Endodermal cell (in vitro differentiated cells): ENCODE data around the gene DNAJC22. TPM values are rescaled to one million over a fixed set of nuclear protein-coding genes. Genes with fewer than 3 reads are reported as not detected.

ENCODE experiments used
- DNase-seq: peaks from one replicate; pipeline ENCODE4 v3.0.0-alpha.2; 2017
- H3K27ac ChIP-seq: 2 replicates; pipeline ENCODE4 v1.5.1; 2013; ENCODE audit warnings: mild to moderate bottlenecking, low read depth, low read length, moderate library complexity
- H3K27me3 ChIP-seq: 2 replicates; pipeline ENCODE4 v1.6.1; 2013; ENCODE audit warnings: mild to moderate bottlenecking, low read length, moderate library complexity; ENCODE audit not compliant: insufficient read depth, control insufficient read depth, poor library complexity, severe bottlenecking
- H3K36me3 ChIP-seq: 2 replicates; pipeline ENCODE4 v1.7.0; 2013; ENCODE audit warnings: mild to moderate bottlenecking, low read length, moderate library complexity; ENCODE audit not compliant: control insufficient read depth, insufficient read depth
- H3K4me1 ChIP-seq: one replicate; pipeline ENCODE4 v1.7.0; 2013; ENCODE audit warnings: low read length; ENCODE audit not compliant: control insufficient read depth, insufficient read depth
- H3K4me3 ChIP-seq: 2 replicates; pipeline ENCODE4 v1.5.1; 2013; ENCODE audit warnings: mild to moderate bottlenecking, low read length, moderate library complexity
- H3K9ac ChIP-seq: 2 replicates; pipeline ENCODE4 v1.6.1; 2013; ENCODE audit warnings: mild to moderate bottlenecking, low read length, moderate library complexity; ENCODE audit not compliant: poor library complexity, severe bottlenecking; ENCODE audit errors: extremely low read depth
- H3K9me3 ChIP-seq: 2 replicates; pipeline ENCODE4 v1.6.1; 2013; ENCODE audit warnings: mild to moderate bottlenecking, low read length, moderate library complexity; ENCODE audit not compliant: control insufficient read depth
- H3K27ac Mint-ChIP-seq: 2 replicates; pipeline ENCODE4 v1.8.0; 2020; ENCODE audit warnings: mixed read lengths
- H3K27me3 Mint-ChIP-seq: 2 replicates; pipeline ENCODE4 v1.8.0; 2021; ENCODE audit warnings: mild to moderate bottlenecking, mixed read lengths; ENCODE audit not compliant: insufficient read depth
- H3K36me3 Mint-ChIP-seq: 2 replicates; pipeline ENCODE4 v1.8.0; 2020; ENCODE audit warnings: low read depth, mixed read lengths
- H3K4me1 Mint-ChIP-seq: 2 replicates; pipeline ENCODE4 v1.8.0; 2020; ENCODE audit warnings: mixed read lengths
- H3K4me3 Mint-ChIP-seq: 2 replicates; pipeline ENCODE4 v1.8.0; 2020; ENCODE audit warnings: mild to moderate bottlenecking, moderate library complexity, mixed read lengths
- H3K9me3 Mint-ChIP-seq: 2 replicates; pipeline ENCODE4 v1.8.0; 2020; ENCODE audit warnings: mild to moderate bottlenecking, mixed read lengths
- whole genome bisulfite sequencing, 2 experiments: methylation state at CpG; one replicate each; pipeline versions ENCODE4 v1.1.5 to v1.1.7; 2013; ENCODE audit warnings: missing lambda C conversion rate in 2 of 2, mixed read lengths in 1 of 2; ENCODE audit not compliant: insufficient coverage in 1 of 2, insufficient read length in 1 of 2; 5-methylcytosine and 5-hydroxymethylcytosine counted together
- total RNA-seq, 2 donors: library from RNA; stranded (reverse); fragmentation: NEBNext Ultra II Directional in 1 of 2; extraction: Animal tissue kit (Norgen Biotek cat#: 25700) in 1 of 2; gene quantifications; 2 replicates in 1 of 2; 3 replicates in 1 of 2; pipeline ENCODE4 v1.2.1, GENCODE V29; 2021
- TF ChIP-seq, protein P1 (sequence below): fragments of 200-600 bp; sonication (generic); conservative IDR thresholded peaks from 2 replicates; pipeline ENCODE4 v1.5.0; 2021; ENCODE audit warnings: antibody characterized with exemption, mild to moderate bottlenecking

DNAJC22 gene
- total RNA-seq, 2 donors from 2014 or later = 1.9 to 4.6 TPM

DNA sequence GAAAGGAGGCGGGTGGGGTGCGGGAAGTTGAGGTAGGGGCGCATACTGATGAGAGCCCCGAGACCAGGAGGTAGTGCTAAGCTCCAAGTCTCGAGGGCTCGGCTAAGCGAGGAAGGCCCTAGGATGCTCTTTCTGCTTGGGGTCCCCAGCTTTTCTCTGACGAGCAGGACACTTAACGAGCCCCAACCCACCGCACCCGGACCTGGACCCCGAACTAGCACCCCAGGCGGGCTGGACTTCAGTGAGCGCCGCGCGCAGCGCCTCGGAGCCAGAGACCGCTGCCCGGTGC, 5.0 kb upstream of the DNAJC22 start:
- H3K4me3 Mint-ChIP-seq = peak overlapping the region; percentile 56
- no peaks in the 10 kb centered on the region for H3K36me3 Mint-ChIP-seq
- Histone ChIP-seq H3K9me3 (no peaks in the 10 kb centered on the region), H3K4me1 (peaks cover 5% of the 10 kb centered on the region), H3K9ac (no peak overlapping the region), H3K4me3 (peak overlapping the region; percentile 74), H3K27ac (no peak overlapping the region), H3K27me3 (peaks cover 98% of the 10 kb centered on the region), H3K36me3 (no peaks in the 10 kb centered on the region)
- DNase-seq = no peak
- TF ChIP-seq, protein P1, sequence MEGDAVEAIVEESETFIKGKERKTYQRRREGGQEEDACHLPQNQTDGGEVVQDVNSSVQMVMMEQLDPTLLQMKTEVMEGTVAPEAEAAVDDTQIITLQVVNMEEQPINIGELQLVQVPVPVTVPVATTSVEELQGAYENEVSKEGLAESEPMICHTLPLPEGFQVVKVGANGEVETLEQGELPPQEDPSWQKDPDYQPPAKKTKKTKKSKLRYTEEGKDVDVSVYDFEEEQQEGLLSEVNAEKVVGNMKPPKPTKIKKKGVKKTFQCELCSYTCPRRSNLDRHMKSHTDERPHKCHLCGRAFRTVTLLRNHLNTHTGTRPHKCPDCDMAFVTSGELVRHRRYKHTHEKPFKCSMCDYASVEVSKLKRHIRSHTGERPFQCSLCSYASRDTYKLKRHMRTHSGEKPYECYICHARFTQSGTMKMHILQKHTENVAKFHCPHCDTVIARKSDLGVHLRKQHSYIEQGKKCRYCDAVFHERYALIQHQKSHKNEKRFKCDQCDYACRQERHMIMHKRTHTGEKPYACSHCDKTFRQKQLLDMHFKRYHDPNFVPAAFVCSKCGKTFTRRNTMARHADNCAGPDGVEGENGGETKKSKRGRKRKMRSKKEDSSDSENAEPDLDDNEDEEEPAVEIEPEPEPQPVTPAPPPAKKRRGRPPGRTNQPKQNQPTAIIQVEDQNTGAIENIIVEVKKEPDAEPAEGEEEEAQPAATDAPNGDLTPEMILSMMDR = no peak
- 13 to 40% methylated on average over 3 to 21 of the region's 21 CpGs for WGBS, 2 experiments
- peaks cover 99% of the 10 kb centered on the region for H3K27me3 Mint-ChIP-seq
- H3K4me1 Mint-ChIP-seq = peaks cover 21% of the 10 kb centered on the region
- no peak overlapping the region for H3K27ac Mint-ChIP-seq
- H3K9me3 Mint-ChIP-seq = no peaks in the 10 kb centered on the region

DNA sequence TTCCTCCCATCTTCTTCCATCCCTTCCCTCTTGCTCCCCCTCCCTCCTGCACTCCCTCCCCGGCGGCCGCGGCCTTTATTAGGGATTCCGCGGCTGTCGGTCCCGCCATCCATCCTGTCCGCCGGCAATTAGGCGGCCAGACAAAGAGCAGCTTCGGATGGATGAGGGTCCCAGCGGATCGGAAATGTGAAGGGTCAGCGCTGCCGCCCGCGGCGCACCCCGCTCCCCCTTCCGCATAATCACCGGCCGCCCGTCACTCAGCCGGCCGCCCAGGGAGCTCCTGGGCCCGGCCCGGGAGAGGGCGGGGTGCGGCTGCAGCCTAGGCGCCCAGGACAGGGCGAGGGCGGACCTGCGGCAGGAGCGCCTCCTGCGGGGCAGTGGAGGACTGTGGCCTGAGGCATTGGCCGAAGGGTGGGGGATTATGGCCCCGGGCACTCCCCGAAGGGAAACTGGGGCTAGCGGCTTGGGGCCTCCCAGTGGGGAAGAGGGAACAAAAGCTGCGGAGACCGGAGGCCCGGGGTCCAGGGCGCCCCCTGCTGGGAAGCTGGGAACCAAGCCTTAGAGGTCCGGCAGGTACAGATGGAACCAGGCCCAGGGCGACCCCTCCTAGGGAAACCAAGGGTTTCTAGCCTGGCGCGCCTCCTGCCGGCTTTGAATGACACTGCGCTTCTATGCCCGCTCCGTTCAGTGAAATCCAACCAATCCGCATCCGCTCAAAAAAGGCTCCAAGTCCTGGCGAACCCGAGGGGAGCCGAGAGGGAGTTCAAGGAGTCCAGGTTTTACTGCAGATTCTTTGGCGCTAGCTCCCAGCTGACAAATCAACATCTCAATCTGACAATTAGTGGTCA, 4.4 kb upstream of the DNAJC22 start:
- Mint-ChIP-seq H3K36me3 (no peaks in the 10 kb centered on the region), H3K4me1 (peaks cover 22% of the 10 kb centered on the region), H3K27me3 (peaks cover 99% of the 10 kb centered on the region), H3K27ac (no peak overlapping the region), H3K9me3 (no peaks in the 10 kb centered on the region), H3K4me3 (peak overlapping the region; percentile 56)
- no peaks in the 10 kb centered on the region for H3K9me3 ChIP-seq
- no peak overlapping the region for H3K9ac ChIP-seq
- peak overlapping the region; percentile 74 for H3K4me3 ChIP-seq
- H3K36me3 ChIP-seq = no peaks in the 10 kb centered on the region
- TF ChIP-seq, protein P1 = peak; percentile 99
- DNase-seq = peak; percentile 100
- peak overlapping the region; percentile 61 for H3K27ac ChIP-seq
- WGBS, 2 experiments = 0 to 1% methylated on average over 28 to 58 of the region's 58 CpGs
- H3K4me1 ChIP-seq = peaks cover 5% of the 10 kb centered on the region
- H3K27me3 ChIP-seq = peaks cover 98% of the 10 kb centered on the region

DNA sequence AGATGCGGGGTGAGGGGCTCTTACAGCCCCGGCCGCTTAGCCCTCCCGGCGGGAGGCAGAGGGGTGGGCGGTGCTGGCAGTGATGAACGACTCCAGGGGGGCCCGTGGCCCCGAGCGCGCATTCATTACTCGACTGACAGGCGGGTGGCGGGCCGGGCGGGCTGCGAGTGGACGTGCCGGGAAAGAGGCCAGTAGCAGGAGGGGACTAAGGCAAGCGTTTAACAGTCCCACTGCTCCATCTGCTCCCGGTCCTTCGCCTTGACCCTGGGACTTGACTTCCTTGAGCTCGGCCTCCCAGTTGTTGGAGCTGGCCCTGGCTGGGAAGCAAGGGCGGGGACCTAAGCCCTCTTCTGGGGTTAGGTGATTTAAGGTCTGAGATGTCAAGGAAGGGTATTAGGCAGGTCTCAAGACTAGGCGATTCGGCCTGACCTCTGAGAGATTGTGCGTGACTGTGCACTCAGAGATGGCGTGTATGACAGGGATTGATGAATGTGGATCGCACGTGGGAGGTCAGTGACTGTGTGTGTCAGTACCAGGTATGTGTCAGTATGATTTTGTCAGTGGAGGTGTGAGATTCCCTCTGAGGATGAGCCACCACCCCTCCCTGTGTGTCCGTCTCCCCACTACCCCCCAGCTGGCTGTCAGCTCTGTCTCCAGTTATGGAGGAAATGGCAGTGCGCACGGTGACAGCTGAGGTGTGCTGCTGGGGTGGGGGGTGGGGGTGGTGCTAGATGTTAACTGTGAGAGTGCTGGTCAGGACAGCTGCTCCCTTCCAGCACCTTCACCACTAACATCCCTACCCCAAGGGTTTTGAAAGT, 3.6 kb upstream of the DNAJC22 start:
- H3K36me3 Mint-ChIP-seq = no peaks in the 10 kb centered on the region
- no peaks in the 10 kb centered on the region for H3K9me3 Mint-ChIP-seq
- no peak for DNase-seq
- peaks cover 99% of the 10 kb centered on the region for H3K27me3 Mint-ChIP-seq
- H3K4me1 ChIP-seq = peaks cover 5% of the 10 kb centered on the region
- H3K27me3 ChIP-seq = peaks cover 96% of the 10 kb centered on the region
- peak overlapping the region; percentile 61 for H3K27ac ChIP-seq
- H3K4me3 Mint-ChIP-seq = peak overlapping the region; percentile 56
- H3K9me3 ChIP-seq = no peaks in the 10 kb centered on the region
- no peak overlapping the region for H3K27ac Mint-ChIP-seq
- no peaks in the 10 kb centered on the region for H3K36me3 ChIP-seq
- 3% methylated on average over 16 to 30 of the region's 33 CpGs for WGBS, 2 experiments
- no peak overlapping the region for H3K9ac ChIP-seq
- TF ChIP-seq, protein P1 = no peak
- peak overlapping the region; percentile 74 for H3K4me3 ChIP-seq
- peaks cover 20% of the 10 kb centered on the region for H3K4me1 Mint-ChIP-seq
